Measurements from ENCODE around the gene FOXF2.

DNA sequence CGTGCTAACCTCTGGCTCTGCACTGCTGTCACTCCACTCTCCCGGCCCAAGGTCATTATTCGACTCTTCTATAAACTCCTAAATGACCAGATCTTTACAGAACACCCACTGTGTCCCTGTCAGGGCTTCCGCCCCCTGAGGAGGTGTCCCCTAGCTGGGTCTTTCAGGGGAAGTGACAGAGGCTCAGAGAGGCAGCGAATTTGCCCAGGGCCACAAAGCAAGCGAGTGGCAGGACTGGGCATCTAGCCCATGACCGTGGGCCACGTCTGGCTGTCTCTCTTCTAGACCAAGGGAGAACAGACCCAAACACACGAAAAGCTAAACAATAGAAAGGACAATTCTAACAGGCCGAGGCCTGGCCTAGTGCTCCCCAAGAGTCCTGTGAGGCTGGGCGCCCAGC, 27.4 kb downstream of the FOXF2 start:
- TF ChIP-seq POLR2A (IDR thresholded peaks at IDR 0.05; ENCODE audit: insufficient read depth in 1 of 2, low read depth in 2 of 2, low read length in 2 of 2) = no peak
- TF ChIP-seq, protein P1, sequence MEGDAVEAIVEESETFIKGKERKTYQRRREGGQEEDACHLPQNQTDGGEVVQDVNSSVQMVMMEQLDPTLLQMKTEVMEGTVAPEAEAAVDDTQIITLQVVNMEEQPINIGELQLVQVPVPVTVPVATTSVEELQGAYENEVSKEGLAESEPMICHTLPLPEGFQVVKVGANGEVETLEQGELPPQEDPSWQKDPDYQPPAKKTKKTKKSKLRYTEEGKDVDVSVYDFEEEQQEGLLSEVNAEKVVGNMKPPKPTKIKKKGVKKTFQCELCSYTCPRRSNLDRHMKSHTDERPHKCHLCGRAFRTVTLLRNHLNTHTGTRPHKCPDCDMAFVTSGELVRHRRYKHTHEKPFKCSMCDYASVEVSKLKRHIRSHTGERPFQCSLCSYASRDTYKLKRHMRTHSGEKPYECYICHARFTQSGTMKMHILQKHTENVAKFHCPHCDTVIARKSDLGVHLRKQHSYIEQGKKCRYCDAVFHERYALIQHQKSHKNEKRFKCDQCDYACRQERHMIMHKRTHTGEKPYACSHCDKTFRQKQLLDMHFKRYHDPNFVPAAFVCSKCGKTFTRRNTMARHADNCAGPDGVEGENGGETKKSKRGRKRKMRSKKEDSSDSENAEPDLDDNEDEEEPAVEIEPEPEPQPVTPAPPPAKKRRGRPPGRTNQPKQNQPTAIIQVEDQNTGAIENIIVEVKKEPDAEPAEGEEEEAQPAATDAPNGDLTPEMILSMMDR (CRISPR knock-in tag; IDR thresholded peaks at IDR 0.05) = no peak

Measured in HepG2 (cell line).